GM12874 (cell line): ENCODE results near the gene ASCL3.

Source experiments
- CTCF ChIP-seq: IDR thresholded peaks from 2 replicates; pipeline ENCODE4 v1.5.1; 2011; ENCODE audit warnings: low read depth, mild to moderate bottlenecking, control low read depth, low read length, moderate library complexity; ENCODE audit not compliant: insufficient read depth

Gene ASCL3

DNA sequence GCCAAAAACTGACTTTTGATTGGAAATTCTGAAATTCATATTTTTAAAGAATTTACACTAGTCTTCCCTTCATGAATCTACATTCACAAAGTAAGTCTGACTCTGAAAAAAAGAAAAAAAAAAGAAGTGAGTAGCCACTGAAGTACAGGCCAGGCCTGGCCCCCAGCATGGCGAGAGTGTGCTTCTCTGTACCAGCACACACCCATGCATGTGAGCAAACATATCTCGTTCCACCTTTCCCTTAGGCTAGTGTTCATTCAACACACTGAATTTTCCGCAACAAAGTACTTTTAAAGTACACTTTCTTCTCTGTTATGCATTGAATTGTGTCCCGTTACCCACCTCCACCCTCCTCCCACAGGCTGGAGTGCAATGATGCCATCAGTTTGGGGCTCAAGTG lies 14.6 kb downstream of the ASCL3 start:
- no peak for TF ChIP-seq CTCF

DNA sequence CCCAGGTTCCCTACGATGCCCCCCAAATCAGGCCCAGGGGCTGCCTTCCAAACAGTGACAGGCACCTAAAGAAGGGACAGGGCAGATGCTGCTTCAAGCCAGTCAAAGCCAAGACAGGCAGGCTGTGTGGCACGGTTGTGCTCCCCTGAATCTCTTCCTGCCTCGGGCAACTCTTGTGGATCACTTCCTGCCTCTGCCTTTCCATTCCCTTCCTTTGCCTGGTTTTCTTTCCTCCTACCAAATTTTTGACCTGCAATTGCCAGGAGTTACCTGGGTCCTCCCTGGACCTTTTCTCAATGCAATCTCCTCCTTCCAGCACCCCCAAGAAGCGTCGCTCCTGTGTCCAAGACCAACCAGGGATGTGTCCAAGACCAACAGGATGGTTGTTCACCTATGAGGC lies 15.6 kb downstream of the ASCL3 start:
- TF ChIP-seq CTCF = no peak

DNA sequence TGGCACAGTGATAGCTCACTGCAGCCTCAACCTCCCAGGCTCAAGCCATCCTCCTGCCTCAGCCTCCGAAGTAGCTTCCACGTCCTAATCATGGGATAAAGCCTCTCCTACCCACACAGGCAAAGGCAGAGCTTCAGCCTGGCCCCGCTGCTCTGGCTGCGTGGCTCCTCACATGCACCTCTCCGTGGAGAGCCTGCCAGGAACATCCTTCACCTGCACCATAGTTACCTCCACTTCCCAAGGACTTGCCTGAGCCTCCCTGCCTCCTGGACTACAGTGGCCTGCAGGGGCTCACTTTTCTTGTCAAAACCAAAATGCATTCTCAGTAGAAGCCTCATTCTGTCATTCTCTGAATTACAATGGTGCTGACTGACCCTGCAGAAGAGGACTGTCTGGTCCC lies 16.6 kb downstream of the ASCL3 start:
- TF ChIP-seq CTCF = no peak

- no peak for TF ChIP-seq CTCF
These were observed 17.1 kb downstream of the ASCL3 start for GRCh38 chr11:8925711-8926110.

DNA sequence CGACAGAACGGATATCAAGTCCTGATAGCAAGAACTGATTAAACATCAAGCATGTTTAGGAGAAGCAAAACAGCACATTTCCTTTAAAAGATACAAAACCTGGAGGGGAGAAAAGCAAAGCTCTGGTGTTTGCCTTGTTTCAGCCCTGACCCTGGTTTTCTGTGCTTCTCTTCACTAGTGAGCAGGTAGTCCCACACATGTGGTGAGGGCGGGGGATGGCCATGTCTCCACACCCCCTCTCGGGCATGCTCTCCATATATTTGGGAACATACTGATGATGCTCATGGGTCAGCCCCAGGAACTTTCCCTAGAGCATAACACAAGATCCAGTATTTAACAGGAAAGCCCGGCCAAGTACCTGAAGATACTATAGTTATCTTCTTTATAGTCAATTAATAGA lies 20.1 kb downstream of the ASCL3 start:
- no peak for TF ChIP-seq CTCF

GRCh38 chr11:8917157-8917825 lies 25.5 kb downstream of the ASCL3 start:
- TF ChIP-seq CTCF = no peak

DNA sequence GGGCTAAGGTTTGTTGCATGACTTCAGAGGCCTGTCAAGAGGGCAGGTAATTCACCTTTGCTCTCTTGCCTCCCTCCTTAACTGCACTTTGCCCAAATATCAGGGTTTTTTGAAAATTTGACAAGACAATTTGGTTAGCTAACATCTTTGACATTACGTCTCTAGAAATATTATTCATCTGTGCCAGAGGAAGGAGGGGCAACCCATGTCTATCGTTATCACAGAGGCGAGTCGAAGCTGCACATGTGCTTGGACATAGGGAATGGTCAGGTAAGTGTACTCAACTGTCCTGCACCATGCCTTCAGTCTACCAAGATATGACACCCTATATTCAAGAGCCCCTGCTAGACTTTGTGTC lies 28.2 kb downstream of the ASCL3 start:
- no peak for TF ChIP-seq CTCF
